Cardiac fibroblast (primary cell): ENCODE results near the gene APOC4.

ENCODE experiments used
- DNase-seq, 2 donors: peaks; one replicate each; pipeline versions ENCODE4 v3.0.0 to v3.0.0-alpha.2; 2010; ENCODE audit warnings: low read depth in 2 of 2
- H3K4me3 ChIP-seq, 2 donors: replicated peaks in 1 of 2; 1 replicate in 1 of 2; 2 replicates in 1 of 2; pipeline ENCODE4 v1.5.1; 2011; ENCODE audit warnings: low read depth in 2 of 2, low read length in 2 of 2, mild to moderate bottlenecking in 2 of 2, moderate library complexity in 1 of 2
- TF ChIP-seq, protein P1 (sequence below): IDR thresholded peaks from one replicate; pipeline ENCODE4 v1.5.1; 2011; ENCODE audit warnings: low read depth, mild to moderate bottlenecking, low read length, inconsistent platforms

APOC4 gene, protein sequence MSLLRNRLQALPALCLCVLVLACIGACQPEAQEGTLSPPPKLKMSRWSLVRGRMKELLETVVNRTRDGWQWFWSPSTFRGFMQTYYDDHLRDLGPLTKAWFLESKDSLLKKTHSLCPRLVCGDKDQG

DNA sequence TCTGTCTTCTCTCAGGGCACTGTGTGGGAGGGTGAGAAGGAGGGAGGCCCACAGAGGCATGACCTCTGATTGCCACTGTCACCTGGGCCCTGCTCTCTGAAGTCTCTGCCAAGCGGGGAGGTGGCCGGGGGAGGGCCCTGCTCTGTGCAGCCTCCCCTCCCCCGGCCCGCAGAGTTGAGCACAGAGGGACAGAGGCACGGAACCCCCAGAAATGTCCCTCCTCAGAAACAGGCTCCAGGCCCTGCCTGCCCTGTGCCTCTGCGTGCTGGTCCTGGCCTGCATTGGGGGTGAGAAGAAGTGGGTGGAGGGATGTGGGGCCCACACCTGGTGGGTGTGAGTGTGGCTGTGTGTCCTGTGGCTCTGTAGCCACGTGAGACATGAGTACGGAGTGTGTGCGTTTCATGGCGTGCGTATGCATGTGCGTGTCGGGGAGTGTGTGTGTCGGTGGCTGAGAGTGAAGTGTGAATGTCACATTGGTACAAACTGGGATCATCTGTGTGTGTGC, at the start of gene APOC4:
Gene APOC4, plus strand, starts transcription at position 171 of the 505 bp plus-strand sequence. Its CDS starts 41 bp downstream, at position 212.
- TF ChIP-seq, protein P1, sequence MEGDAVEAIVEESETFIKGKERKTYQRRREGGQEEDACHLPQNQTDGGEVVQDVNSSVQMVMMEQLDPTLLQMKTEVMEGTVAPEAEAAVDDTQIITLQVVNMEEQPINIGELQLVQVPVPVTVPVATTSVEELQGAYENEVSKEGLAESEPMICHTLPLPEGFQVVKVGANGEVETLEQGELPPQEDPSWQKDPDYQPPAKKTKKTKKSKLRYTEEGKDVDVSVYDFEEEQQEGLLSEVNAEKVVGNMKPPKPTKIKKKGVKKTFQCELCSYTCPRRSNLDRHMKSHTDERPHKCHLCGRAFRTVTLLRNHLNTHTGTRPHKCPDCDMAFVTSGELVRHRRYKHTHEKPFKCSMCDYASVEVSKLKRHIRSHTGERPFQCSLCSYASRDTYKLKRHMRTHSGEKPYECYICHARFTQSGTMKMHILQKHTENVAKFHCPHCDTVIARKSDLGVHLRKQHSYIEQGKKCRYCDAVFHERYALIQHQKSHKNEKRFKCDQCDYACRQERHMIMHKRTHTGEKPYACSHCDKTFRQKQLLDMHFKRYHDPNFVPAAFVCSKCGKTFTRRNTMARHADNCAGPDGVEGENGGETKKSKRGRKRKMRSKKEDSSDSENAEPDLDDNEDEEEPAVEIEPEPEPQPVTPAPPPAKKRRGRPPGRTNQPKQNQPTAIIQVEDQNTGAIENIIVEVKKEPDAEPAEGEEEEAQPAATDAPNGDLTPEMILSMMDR, result no peak
- DNase-seq, result no peak
- no peak within 1 kb of the TSS for H3K4me3 ChIP-seq

DNA sequence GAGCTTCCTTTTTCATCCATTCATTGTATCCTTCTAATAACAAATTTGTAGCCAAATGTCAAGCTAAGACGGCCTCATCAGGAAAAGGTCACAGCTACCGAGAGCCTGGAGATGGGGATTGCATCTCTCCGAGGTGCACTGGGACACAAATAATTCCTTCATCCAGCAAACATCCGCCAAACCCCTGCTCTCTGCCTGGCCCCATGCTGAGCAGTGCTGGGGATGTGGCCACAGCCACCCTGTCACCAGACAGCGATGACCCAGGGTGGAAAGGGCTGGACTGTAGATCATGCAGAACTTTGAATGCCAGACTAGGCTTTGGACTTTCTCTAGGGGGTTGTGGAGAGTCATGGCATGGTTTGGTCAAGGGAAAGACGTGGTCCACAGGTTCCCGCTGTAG, 49.1 kb upstream of the APOC4 start:
- TF ChIP-seq, protein P1, result no peak
- DNase-seq, result no peak
- H3K4me3 ChIP-seq, result no peak overlapping the region

GRCh38 chr19:44893332-44894051, 48.5 kb upstream of the APOC4 start:
- TF ChIP-seq, protein P1, result no peak
- no peak overlapping the region for H3K4me3 ChIP-seq
- DNase-seq, result no peak

DNA sequence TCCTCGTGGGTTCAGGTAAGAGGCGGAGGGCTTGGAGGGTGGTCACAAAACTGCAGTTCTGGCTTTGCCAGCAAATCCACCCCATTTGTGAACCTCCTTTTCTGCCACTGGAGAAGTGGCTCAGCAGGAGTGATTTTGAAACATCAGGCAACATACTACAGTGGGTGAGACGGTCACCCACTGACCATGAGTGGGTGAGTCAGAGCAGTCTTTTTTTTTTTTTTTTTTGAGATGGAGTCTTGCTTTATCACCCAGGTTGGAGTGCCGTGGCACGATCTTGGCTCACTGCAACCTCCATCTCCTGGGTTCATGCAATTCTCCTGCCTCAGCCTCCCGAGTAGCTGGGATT, 48.0 kb upstream of the APOC4 start:
- TF ChIP-seq, protein P1, result no peak
- no peak for DNase-seq
- no peak overlapping the region for H3K4me3 ChIP-seq

GRCh38 chr19:44894946-44895345, 47.1 kb upstream of the APOC4 start:
- no peak for DNase-seq
- H3K4me3 ChIP-seq, result no peak overlapping the region
- TF ChIP-seq, protein P1, result no peak

- no peak overlapping the region for H3K4me3 ChIP-seq
- TF ChIP-seq, protein P1, result no peak
- no peak for DNase-seq
Measured at GRCh38 chr19:44897835-44898234, 44.2 kb upstream of the APOC4 start.
